Esophagus (tissue), 2 donors: ENCODE results near the gene CDH6. TPM values are rescaled to one million over a fixed set of nuclear protein-coding genes. Genes with fewer than 3 reads are reported as not detected.

Experiments
- H3K27ac ChIP-seq, 2 donors: one replicate each; pipeline ENCODE4 v1.5.1; 2013; ENCODE audit warnings: low read depth in 2 of 2, mild to moderate bottlenecking in 2 of 2, inconsistent platforms in 1 of 2, low read length in 1 of 2, moderate library complexity in 1 of 2
- H3K27me3 ChIP-seq, 2 donors: one replicate each; pipeline ENCODE4 v1.6.1; 2013; ENCODE audit warnings: low read length in 2 of 2, control low read depth in 1 of 2, mild to moderate bottlenecking in 1 of 2; ENCODE audit not compliant: insufficient read depth in 2 of 2, control insufficient read depth in 1 of 2
- H3K36me3 ChIP-seq, 2 donors: one replicate each; pipeline ENCODE4 v1.6.1; 2013; ENCODE audit warnings: low read length in 1 of 2; ENCODE audit not compliant: control insufficient read depth in 2 of 2, insufficient read depth in 2 of 2
- H3K4me1 ChIP-seq, 2 donors: one replicate each; pipeline ENCODE4 v1.6.1; 2013; ENCODE audit warnings: low read length in 1 of 2; ENCODE audit not compliant: control insufficient read depth in 2 of 2, insufficient read depth in 2 of 2
- H3K4me3 ChIP-seq, 2 donors: one replicate each; pipeline ENCODE4 v1.5.1; 2013; ENCODE audit warnings: low read length in 2 of 2, mild to moderate bottlenecking in 2 of 2, low read depth in 1 of 2, moderate library complexity in 1 of 2
- H3K9me3 ChIP-seq, 2 donors: one replicate each; pipeline ENCODE4 v1.6.1; 2013; ENCODE audit warnings: mild to moderate bottlenecking in 2 of 2, low read depth in 1 of 2, low read length in 1 of 2, moderate library complexity in 1 of 2; ENCODE audit not compliant: control insufficient read depth in 2 of 2, insufficient read depth in 1 of 2
- WGBS, 2 donors: extraction: QIAGEN DNeasy Blood & Tissue Kit; methylation state at CpG; one replicate each; pipeline ENCODE4 v1.1.7; 2013; 5-methylcytosine and 5-hydroxymethylcytosine counted together
- polyA plus RNA-seq, 2 donors: library from polyadenylated mRNA; stranded (reverse); fragments of 200-250 nt; gene quantifications; one replicate each; pipeline ENCODE4 v1.2.3, GENCODE V29; 2013
- donor health status: healthy with polysubstance abuse.
- donor health status: Bipolar disorder and iron deficiency.

The CDH6 gene
- polyA plus RNA-seq = under 1 TPM; 0.31 to 0.42 TPM

DNA sequence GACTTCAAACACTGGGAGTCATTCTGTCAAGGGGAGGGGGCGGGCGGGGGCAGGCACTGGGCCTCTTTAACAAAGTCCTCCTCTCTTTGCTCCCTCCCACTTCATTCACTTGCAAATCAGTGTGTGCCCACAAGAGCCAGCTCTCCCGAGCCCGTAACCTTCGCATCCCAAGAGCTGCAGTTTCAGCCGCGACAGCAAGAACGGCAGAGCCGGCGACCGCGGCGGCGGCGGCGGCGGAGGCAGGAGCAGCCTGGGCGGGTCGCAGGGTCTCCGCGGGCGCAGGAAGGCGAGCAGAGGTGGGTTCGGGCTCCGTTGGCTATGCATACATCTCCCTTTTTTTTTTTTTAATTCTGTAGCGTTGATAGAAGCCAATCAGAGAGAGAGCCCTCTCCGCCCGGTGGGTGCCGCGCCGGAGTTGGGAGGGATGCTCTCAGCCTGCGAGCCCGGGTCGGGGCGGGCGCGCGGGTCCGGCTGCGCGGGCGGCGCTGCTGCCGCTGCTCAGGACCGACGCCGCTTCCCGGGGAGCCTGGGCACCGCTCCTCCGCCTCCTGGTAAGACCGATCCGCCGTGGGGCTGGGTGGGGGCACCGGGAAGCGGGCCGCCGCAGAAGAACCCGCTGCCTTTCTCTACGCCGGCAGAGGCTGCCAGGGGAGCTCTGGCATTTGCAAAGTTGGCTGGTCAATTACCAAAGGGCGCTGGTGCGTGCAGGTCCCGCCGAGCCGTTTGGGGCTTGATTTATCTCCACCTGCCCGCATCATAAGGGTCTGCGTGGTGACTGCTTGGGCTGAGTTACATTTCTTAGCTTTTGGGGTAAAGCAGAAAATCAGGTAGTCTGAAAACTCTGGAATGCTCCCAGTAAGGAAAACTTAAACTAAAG, at the start of gene CDH6:
Gene CDH6, plus strand, starts transcription at position 96 of the 877 bp plus-strand sequence. CDS start 73,788 bp downstream, outside the sequence.
- no peaks in the 10 kb centered on the region for H3K36me3 ChIP-seq
- H3K4me3 ChIP-seq = peak within 1 kb of the TSS; percentile 28 to 38
- WGBS, 2 donors = 2 to 6% methylated on average over 59 to 67 of the region's 67 CpGs
- peaks cover 2% of the 10 kb centered on the region in 2 donors for H3K4me1 ChIP-seq
- peak within 1 kb of the TSS; percentile 24 to 58 for H3K27ac ChIP-seq
- peaks cover 0 to 8% of the 10 kb centered on the region in 2 donors for H3K27me3 ChIP-seq
- H3K9me3 ChIP-seq = no peaks in the 10 kb centered on the region

DNA sequence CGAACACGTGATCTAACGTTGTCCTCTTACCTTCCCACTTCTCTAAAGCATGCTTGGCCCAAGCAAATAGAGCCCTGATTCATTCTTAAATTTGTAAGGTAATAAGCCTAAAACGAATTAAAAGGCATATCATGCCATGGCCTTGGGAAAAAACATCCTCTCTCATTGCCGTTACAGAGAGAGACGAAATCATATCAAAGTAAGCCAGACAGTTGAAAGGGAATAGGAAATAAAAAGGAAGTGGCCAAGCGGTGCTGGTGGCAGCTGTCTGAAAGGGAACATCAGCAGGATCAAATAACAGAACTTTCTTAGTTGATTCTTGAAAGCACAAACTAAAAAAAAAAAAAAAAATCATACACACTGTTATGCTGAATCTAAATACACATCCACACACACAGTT, 49.1 kb upstream of the CDH6 start:
- WGBS, 2 donors = 69 to 74% methylated on average over 7 of the region's 7 CpGs
- Histone ChIP-seq H3K4me1 (no peaks in the 10 kb centered on the region), H3K27ac (no peak overlapping the region), H3K4me3 (no peak overlapping the region), H3K27me3 (no peaks in the 10 kb centered on the region), H3K9me3 (peaks cover 2 to 3% of the 10 kb centered on the region in 2 donors), H3K36me3 (no peaks in the 10 kb centered on the region)

DNA sequence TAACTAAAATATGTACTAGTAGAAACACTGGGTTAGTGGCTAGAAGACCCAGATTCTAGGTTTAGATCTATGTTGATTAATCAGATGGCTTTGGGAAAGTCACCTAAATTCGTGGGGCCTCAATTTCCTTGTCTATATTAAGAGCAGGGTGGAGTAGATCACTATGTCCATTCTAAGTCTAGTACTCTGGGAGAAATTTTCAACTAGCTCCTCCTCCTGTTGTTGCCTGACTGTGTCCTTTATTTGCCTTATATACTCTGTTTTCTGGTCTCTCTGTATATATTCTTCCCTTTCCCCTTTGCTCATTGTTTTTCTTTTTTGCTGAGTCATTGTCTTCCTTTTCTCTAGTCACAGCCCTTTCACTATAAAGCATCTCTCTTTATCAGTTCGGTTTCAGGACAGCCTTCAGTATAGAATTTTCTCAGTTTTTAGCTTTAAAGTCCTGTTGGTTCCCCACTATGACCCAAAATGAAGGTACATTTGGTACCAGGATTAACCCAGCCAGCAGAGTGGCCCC, 44.5 kb upstream of the CDH6 start:
- WGBS, 2 donors = 47 to 51% methylated on average over 2 of the region's 2 CpGs
- Histone ChIP-seq H3K27me3 (no peaks in the 10 kb centered on the region), H3K27ac (no peak overlapping the region), H3K4me1 (no peaks in the 10 kb centered on the region), H3K36me3 (no peaks in the 10 kb centered on the region), H3K9me3 (no peaks in the 10 kb centered on the region), H3K4me3 (no peak overlapping the region)

DNA sequence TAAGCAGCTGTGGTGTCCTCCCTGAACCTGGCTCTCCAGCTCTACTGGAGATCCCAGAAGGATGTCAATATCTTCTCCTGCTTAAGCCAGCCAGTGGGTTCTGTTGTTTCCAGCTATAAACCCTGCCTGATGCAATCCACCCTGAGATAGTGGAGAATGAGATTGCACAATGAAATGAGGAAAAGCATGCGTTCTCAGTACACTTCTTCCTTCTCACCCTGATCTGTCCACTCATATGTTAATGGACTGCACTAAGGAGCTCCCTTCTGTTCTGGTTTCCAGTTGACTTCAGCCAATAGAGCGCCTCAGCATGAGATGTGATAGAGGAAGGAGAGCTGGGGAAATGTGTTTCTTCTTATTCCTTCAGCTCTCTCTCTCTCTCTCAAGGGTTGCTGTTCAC, 40.0 kb upstream of the CDH6 start:
- Histone ChIP-seq H3K4me3 (no peak overlapping the region), H3K27ac (no peak overlapping the region), H3K9me3 (no peaks in the 10 kb centered on the region), H3K4me1 (no peaks in the 10 kb centered on the region), H3K36me3 (no peaks in the 10 kb centered on the region), H3K27me3 (no peaks in the 10 kb centered on the region)
- 68 to 89% methylated on average over 2 of the region's 2 CpGs for WGBS, 2 donors

DNA sequence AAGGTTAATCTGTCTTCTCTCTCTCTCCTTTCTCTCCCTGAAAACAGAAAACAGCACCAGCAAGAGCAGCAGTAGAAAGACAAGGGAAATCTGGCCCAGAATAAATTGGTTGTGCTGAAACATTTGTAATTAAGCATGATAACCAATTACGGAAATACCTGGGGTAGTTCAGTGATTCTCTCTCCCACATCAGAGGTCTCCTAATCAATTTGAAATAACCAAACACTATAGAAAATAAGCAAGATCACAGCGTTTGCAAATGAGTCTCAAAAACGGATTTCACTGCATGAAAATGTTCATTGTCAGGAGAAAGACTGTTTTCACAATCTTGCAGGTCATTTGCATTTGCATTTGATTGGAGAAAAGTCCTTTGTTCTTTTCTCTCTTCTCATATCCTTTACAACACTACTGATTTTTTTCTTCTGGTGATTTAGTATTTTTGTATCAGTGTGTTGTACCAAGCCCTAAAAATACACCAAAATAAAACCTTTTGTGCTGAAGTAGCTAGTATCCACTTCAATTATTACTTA, 36.8 kb upstream of the CDH6 start:
- Histone ChIP-seq H3K27me3 (no peaks in the 10 kb centered on the region), H3K4me3 (no peak overlapping the region), H3K27ac (no peak overlapping the region), H3K9me3 (no peaks in the 10 kb centered on the region), H3K36me3 (no peaks in the 10 kb centered on the region), H3K4me1 (no peaks in the 10 kb centered on the region)
- 65 to 66% methylated on average over 3 of the region's 3 CpGs for WGBS, 2 donors

DNA sequence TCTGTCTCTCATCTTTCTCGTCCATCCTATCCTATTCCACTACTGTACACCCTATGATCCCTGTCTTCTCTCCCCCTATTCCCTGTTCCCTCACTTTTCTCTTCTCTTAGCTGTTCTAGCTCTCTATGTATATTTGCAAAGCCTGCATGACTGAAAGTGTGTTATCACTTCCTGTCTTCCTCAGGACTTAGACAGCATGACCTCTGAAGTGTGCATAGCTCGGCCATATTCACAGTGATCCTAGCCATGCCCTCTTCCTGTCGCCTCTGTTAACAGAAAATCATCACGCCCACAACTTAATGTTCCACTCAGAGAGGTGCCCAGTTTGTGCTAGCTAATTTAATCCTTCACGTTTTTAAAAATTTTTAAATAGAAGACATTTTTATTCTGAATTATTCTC, 35.8 kb upstream of the CDH6 start:
- Histone ChIP-seq H3K36me3 (no peaks in the 10 kb centered on the region), H3K4me3 (no peak overlapping the region), H3K27ac (no peak overlapping the region), H3K4me1 (no peaks in the 10 kb centered on the region), H3K27me3 (no peaks in the 10 kb centered on the region), H3K9me3 (no peaks in the 10 kb centered on the region)
- WGBS, 2 donors = 58 to 62% methylated on average over 5 of the region's 5 CpGs

DNA sequence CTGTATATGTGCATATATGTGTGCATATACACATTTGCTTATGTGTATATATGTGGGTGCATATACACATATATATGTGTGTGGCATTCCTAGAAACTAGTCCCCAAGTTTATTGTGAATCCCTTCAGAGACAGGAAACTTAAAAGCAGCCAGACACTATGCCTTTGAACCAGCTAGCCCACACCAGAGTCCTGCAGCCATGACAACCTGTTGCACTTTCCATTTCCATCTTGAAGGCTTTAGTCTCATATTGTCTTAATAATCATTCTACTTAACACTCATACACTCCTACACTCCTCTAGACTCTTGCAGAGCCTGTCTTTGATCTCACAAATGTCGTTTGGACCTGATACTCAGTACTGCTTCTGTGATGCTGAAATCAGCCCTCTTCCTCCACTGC, 34.8 kb upstream of the CDH6 start:
- Histone ChIP-seq H3K36me3 (no peaks in the 10 kb centered on the region), H3K4me1 (no peaks in the 10 kb centered on the region), H3K27ac (no peak overlapping the region), H3K27me3 (no peaks in the 10 kb centered on the region), H3K4me3 (no peak overlapping the region), H3K9me3 (no peaks in the 10 kb centered on the region)
- WGBS, 2 donors = 47 to 56% methylated on average over 1 of the region's 1 CpG

DNA sequence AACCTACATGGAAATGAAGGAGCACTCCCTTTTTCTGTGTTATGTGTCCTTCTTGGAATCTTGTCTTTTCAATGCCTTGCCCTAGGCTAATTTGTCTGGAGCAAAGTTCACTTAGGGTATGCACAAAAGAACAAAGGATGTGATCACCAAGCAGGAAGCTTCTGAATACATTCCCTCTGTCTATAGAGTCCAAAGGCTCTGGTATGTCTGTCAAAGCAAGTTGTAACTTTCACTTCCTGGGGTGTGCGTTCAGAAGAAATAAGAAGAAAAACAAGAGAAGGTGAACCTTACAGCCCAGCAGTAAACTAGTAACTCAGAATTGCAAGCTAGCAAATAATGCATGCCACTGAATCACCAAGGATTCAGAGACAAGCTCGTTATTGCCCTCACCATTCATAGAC, 31.7 kb upstream of the CDH6 start:
- Histone ChIP-seq H3K9me3 (no peaks in the 10 kb centered on the region), H3K4me3 (no peak overlapping the region), H3K27ac (no peak overlapping the region), H3K36me3 (no peaks in the 10 kb centered on the region), H3K4me1 (no peaks in the 10 kb centered on the region), H3K27me3 (no peaks in the 10 kb centered on the region)
- WGBS, 2 donors = 25 to 26% methylated on average over 2 of the region's 2 CpGs

DNA sequence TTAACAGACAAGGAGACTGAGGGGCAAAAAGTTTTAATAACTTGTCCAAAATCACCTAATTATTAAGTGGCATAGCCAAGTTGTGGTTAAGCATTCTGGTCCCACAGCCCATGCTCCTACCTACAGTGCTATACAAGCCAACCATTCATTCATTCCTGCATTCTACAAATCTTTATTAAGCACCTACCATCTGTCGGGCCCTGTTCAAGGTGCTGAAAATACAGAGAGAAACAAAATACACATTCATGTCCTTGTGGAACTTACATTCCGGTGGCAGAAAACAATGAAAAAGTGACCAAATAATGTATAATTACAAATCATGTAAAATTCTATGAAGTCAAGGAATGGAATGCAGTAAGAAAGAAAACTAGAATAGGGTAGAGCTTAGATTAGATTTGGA, 27.8 kb upstream of the CDH6 start:
- H3K27me3 ChIP-seq = no peaks in the 10 kb centered on the region
- no peak overlapping the region for H3K27ac ChIP-seq
- 75 to 85% methylated on average over 2 of the region's 2 CpGs for WGBS, 2 donors
- no peaks in the 10 kb centered on the region for H3K36me3 ChIP-seq
- H3K4me1 ChIP-seq = no peaks in the 10 kb centered on the region
- no peak overlapping the region for H3K4me3 ChIP-seq
- no peaks in the 10 kb centered on the region for H3K9me3 ChIP-seq
